Smooth muscle cell (in vitro differentiated cells): Measurements from ENCODE around the gene ADGRG4. TPM values are rescaled to one million over a fixed set of nuclear protein-coding genes. Genes with fewer than 3 reads are reported as not detected.

Experiments
- DNase-seq: peaks from one replicate; lab custom pipeline; 2025; ENCODE audit not compliant: unreplicated experiment; lab: John Stamatoyannopoulos, UW
- H2AFZ ChIP-seq: fragments of 200-600 bp; sonication (generic); 2 replicates; pipeline ENCODE4 v1.6.0; 2016; ENCODE audit warnings: antibody characterized with exemption, low read depth, mild to moderate bottlenecking
- H3F3A ChIP-seq: fragments of 200-600 bp; sonication (generic); 2 replicates; pipeline ENCODE4 v1.6.0; 2017; ENCODE audit warnings: antibody characterized with exemption, low read depth
- H3K27ac ChIP-seq: fragments of 200-600 bp; sonication (generic); 2 replicates; pipeline ENCODE4 v1.5.1; 2016; ENCODE audit warnings: low read depth, mild to moderate bottlenecking
- H3K27me3 ChIP-seq: fragments of 200-600 bp; sonication (generic); 2 replicates; pipeline ENCODE4 v1.6.1; 2016; ENCODE audit warnings: low read depth, mild to moderate bottlenecking
- H3K36me3 ChIP-seq: fragments of 200-600 bp; sonication (generic); 2 replicates; pipeline ENCODE4 v1.5.1; 2016; ENCODE audit warnings: low read depth
- H3K4me1 ChIP-seq: fragments of 200-600 bp; sonication (generic); 2 replicates; pipeline ENCODE4 v1.5.1; 2016; ENCODE audit warnings: low read depth
- H3K4me2 ChIP-seq: fragments of 200-600 bp; sonication (generic); 2 replicates; pipeline ENCODE4 v1.6.0; 2016; ENCODE audit warnings: mild to moderate bottlenecking
- H3K4me3 ChIP-seq: fragments of 200-600 bp; sonication (generic); 2 replicates; pipeline ENCODE4 v1.5.1; 2016; ENCODE audit warnings: mild to moderate bottlenecking
- H3K79me2 ChIP-seq: fragments of 200-600 bp; sonication (generic); 2 replicates; pipeline ENCODE4 v1.6.0; 2016; ENCODE audit warnings: low read depth, mild to moderate bottlenecking
- H3K9ac ChIP-seq: fragments of 200-600 bp; sonication (generic); 2 replicates; pipeline ENCODE4 v1.6.0; 2016; ENCODE audit warnings: low read depth
- H3K9me3 ChIP-seq: fragments of 200-600 bp; sonication (generic); replicated peaks from 2 replicates; pipeline ENCODE4 v1.5.1; 2016; ENCODE audit warnings: low read depth
- H4K20me1 ChIP-seq: fragments of 200-600 bp; sonication (generic); 2 replicates; pipeline ENCODE4 v1.6.0; 2016; ENCODE audit warnings: low read depth
- WGBS: methylation state at CpG from one replicate; pipeline ENCODE4 v1.1.7; 2016; ENCODE audit warnings: low lambda C conversion rate; 5-methylcytosine and 5-hydroxymethylcytosine counted together
- polyA plus RNA-seq: library from polyadenylated mRNA; unstranded; fragments of >200 nt; fragmentation: Nextera tagmentation; extraction: Ambion mirVana; gene quantifications from 2 replicates; pipeline ENCODE4 v1.2.1, GENCODE V29; 2016
- total RNA-seq: library from RNA; depleted of rRNA; stranded (reverse); fragments of >200 nt; gene quantifications from 2 replicates; pipeline ENCODE4 v1.2.3, GENCODE V29; 2014
- TF ChIP-seq, protein P1 (sequence below): fragments of 200-600 bp; sonication (generic); IDR thresholded peaks from 2 replicates; pipeline ENCODE4 v1.5.1; 2017; ENCODE audit warnings: borderline replicate concordance, mild to moderate bottlenecking, antibody characterized with exemption; ENCODE audit not compliant: insufficient read depth, poor library complexity, severe bottlenecking

ADGRG4 gene
- total and polyA plus RNA-seq, 2 experiments from 2014 or later = not detected

DNA sequence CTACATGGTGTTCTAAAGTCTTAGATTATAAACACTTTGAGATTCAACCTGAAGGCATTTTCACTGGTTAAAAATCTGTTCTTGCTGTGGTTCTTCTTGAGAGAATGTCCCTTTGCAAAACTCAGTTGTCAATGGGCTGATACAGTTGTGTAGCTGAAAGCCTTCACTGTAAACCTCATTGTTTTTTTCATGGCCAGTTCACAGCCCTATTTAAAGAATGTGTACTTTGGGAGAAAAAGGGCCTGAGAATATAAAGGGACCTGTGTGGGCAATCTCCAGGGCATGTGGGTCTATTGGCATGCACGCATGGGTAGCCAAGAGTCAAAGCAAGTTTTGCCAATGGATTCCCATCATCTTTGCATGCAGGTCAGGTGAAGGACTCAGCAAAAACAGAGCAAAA lies 41.8 kb upstream of the ADGRG4 start:
- H4K20me1 ChIP-seq = no peaks in the 10 kb centered on the region
- TF ChIP-seq, protein P1, sequence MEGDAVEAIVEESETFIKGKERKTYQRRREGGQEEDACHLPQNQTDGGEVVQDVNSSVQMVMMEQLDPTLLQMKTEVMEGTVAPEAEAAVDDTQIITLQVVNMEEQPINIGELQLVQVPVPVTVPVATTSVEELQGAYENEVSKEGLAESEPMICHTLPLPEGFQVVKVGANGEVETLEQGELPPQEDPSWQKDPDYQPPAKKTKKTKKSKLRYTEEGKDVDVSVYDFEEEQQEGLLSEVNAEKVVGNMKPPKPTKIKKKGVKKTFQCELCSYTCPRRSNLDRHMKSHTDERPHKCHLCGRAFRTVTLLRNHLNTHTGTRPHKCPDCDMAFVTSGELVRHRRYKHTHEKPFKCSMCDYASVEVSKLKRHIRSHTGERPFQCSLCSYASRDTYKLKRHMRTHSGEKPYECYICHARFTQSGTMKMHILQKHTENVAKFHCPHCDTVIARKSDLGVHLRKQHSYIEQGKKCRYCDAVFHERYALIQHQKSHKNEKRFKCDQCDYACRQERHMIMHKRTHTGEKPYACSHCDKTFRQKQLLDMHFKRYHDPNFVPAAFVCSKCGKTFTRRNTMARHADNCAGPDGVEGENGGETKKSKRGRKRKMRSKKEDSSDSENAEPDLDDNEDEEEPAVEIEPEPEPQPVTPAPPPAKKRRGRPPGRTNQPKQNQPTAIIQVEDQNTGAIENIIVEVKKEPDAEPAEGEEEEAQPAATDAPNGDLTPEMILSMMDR = no peak
- H3K27ac ChIP-seq = no peak overlapping the region
- H3K9me3 ChIP-seq = no peaks in the 10 kb centered on the region
- 82% methylated on average over 1 of the region's 1 CpG for WGBS
- no peak overlapping the region for H3K4me3 ChIP-seq
- H2AFZ ChIP-seq = no peak overlapping the region
- DNase-seq = no peak
- H3K9ac ChIP-seq = no peak overlapping the region
- H3K4me2 ChIP-seq = no peak overlapping the region
- no peaks in the 10 kb centered on the region for H3F3A ChIP-seq
- H3K36me3 ChIP-seq = no peaks in the 10 kb centered on the region
- no peaks in the 10 kb centered on the region for H3K79me2 ChIP-seq
- no peaks in the 10 kb centered on the region for H3K4me1 ChIP-seq
- H3K27me3 ChIP-seq = no peaks in the 10 kb centered on the region

DNA sequence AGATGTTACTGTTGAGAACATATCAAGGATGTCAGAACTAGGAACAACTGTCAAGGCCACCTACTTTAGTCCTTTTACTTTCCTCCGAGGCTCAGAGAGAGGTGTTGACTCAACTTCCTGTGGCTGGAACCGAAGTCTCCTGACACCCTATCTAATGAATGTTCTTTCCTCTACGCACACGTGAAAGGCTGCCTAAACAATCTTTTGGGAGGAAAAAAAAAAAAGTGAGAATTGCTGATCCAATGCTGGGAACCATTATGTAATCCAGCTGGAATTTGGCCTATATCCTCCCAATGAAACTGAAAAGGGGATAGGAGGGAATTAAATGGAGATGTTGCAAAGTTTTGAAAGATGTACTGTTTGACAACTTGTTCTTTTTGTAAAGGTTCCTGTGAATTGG lies 41.2 kb upstream of the ADGRG4 start:
- H3K27ac ChIP-seq = no peak overlapping the region
- H2AFZ ChIP-seq = no peak overlapping the region
- H3K27me3 ChIP-seq = no peaks in the 10 kb centered on the region
- H3K9ac ChIP-seq = no peak overlapping the region
- H3F3A ChIP-seq = no peaks in the 10 kb centered on the region
- H3K4me3 ChIP-seq = no peak overlapping the region
- no peaks in the 10 kb centered on the region for H3K9me3 ChIP-seq
- WGBS = 46% methylated on average over 4 of the region's 4 CpGs
- no peaks in the 10 kb centered on the region for H3K4me1 ChIP-seq
- H3K79me2 ChIP-seq = no peaks in the 10 kb centered on the region
- DNase-seq = no peak
- TF ChIP-seq, protein P1 = no peak
- H3K36me3 ChIP-seq = no peaks in the 10 kb centered on the region
- no peak overlapping the region for H3K4me2 ChIP-seq
- H4K20me1 ChIP-seq = no peaks in the 10 kb centered on the region

DNA sequence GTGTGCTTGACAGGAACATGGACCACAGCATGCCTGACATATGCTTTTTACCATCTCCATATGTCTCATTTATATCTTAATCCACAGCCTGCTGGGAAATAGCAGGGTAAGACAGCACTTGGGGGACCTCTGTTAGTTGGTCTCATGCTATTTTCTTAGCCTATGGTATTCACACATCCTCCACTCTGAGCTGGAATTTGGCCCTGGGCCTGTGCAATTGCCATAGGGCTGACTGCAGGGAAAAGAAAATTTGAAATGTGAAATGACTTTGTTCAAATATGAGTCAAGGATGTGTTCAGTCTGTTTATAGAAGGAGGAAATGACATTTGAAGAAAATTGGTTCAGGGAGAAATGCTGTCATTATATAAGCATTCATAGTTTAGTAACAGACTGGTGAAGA lies 40.0 kb upstream of the ADGRG4 start:
- Histone ChIP-seq H2AFZ (no peak overlapping the region), H3K79me2 (no peaks in the 10 kb centered on the region), H3K27ac (peak overlapping the region; percentile 54), H3K4me3 (no peak overlapping the region), H3K4me1 (no peaks in the 10 kb centered on the region), H3K27me3 (no peaks in the 10 kb centered on the region), H4K20me1 (no peaks in the 10 kb centered on the region), H3K9ac (no peak overlapping the region), H3K4me2 (no peak overlapping the region), H3K36me3 (no peaks in the 10 kb centered on the region), H3K9me3 (no peaks in the 10 kb centered on the region), H3F3A (no peaks in the 10 kb centered on the region)
- TF ChIP-seq, protein P1 = no peak
- DNase-seq = no peak

DNA sequence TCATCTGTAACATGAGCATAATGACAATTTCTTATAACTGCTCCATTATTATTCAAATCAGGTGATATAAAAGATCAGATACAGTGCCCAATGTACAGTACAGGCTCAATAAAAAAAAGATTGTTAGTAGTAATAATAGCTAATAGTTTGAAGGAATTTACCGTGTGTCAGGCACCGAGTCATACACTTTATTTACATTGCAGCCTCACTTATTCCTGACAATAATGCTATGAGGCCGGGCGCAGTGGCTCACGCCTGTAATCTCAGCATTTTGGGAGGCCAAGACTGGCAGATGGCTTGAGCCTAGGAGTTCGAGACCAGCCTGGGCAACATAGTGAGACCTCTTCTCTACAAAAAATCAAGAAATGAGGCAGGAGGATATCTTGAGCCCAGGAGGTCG lies 39.4 kb upstream of the ADGRG4 start:
- Histone ChIP-seq H3K4me3 (no peak overlapping the region), H2AFZ (no peak overlapping the region), H3K79me2 (no peaks in the 10 kb centered on the region), H4K20me1 (no peaks in the 10 kb centered on the region), H3K27me3 (no peaks in the 10 kb centered on the region), H3K9me3 (no peaks in the 10 kb centered on the region), H3F3A (no peaks in the 10 kb centered on the region), H3K9ac (no peak overlapping the region), H3K27ac (peak overlapping the region; percentile 54), H3K4me2 (no peak overlapping the region), H3K4me1 (no peaks in the 10 kb centered on the region), H3K36me3 (no peaks in the 10 kb centered on the region)
- 80% methylated on average over 7 of the region's 7 CpGs for WGBS
- no peak for DNase-seq
- TF ChIP-seq, protein P1 = no peak
